WERI-Rb-1 (cell line): Measurements from ENCODE around the gene IRX6.

Experiments used
- DNase-seq: peaks from one replicate; pipeline ENCODE4 v3.0.0-alpha.2; 2020
- H3K27ac ChIP-seq: fragments of 250-450 bp; sonication (Bioruptor Pico); 2 replicates; pipeline ENCODE4 v1.5.1; 2020; ENCODE audit warnings: mild to moderate bottlenecking, moderate library complexity
- H3K27me3 ChIP-seq: fragments of 250-450 bp; sonication (Bioruptor Pico); 2 replicates; pipeline ENCODE4 v1.5.1; 2021; ENCODE audit warnings: mild to moderate bottlenecking, low read depth, moderate library complexity; ENCODE audit not compliant: insufficient read depth, severe bottlenecking
- H3K36me3 ChIP-seq: fragments of 250-450 bp; sonication (Bioruptor Pico); 2 replicates; pipeline ENCODE4 v1.5.1; 2020; ENCODE audit warnings: mild to moderate bottlenecking, moderate library complexity
- H3K4me3 ChIP-seq: 2 replicates; pipeline ENCODE4 v1.5.1; 2011; ENCODE audit warnings: low read depth, mild to moderate bottlenecking, control low read depth, low read length
- H3K9me3 ChIP-seq: fragments of 250-450 bp; sonication (Bioruptor Pico); 2 replicates; pipeline ENCODE4 v1.5.1; 2021; ENCODE audit warnings: mild to moderate bottlenecking, moderate library complexity; ENCODE audit not compliant: severe bottlenecking
- CTCF ChIP-seq: IDR thresholded peaks from 2 replicates; pipeline ENCODE4 v1.5.1; 2011; ENCODE audit warnings: low read depth, mild to moderate bottlenecking, control low read depth, inconsistent platforms, low read length

Gene IRX6

GRCh38 chr16:55370762-55371482 is 46.9 kb downstream of the IRX6 start:
- Histone ChIP-seq H3K27ac (no peak overlapping the region), H3K9me3 (no peaks in the 10 kb centered on the region), H3K36me3 (no peaks in the 10 kb centered on the region), H3K4me3 (peak overlapping the region; percentile 26), H3K27me3 (peaks cover 3% of the 10 kb centered on the region)
- peak; percentile 80 for DNase-seq
- TF ChIP-seq CTCF = peak; percentile 78

GRCh38 chr16:55372792-55373488 is 48.9 kb downstream of the IRX6 start:
- Histone ChIP-seq H3K36me3 (no peaks in the 10 kb centered on the region), H3K27ac (no peak overlapping the region), H3K4me3 (no peak overlapping the region), H3K27me3 (peaks cover 3% of the 10 kb centered on the region), H3K9me3 (no peaks in the 10 kb centered on the region)
- no peak for TF ChIP-seq CTCF
- DNase-seq = no peak

- Histone ChIP-seq H3K9me3 (no peaks in the 10 kb centered on the region), H3K27me3 (peaks cover 3% of the 10 kb centered on the region), H3K36me3 (no peaks in the 10 kb centered on the region), H3K4me3 (no peak overlapping the region), H3K27ac (no peak overlapping the region)
- no peak for TF ChIP-seq CTCF
- DNase-seq = no peak
Measured at GRCh38 chr16:55373489-55373832, 49.5 kb downstream of the IRX6 start.

GRCh38 chr16:55376045-55376444 is 52.0 kb downstream of the IRX6 start:
- Histone ChIP-seq H3K36me3 (no peaks in the 10 kb centered on the region), H3K9me3 (no peaks in the 10 kb centered on the region), H3K27ac (no peak overlapping the region), H3K4me3 (no peak overlapping the region), H3K27me3 (no peaks in the 10 kb centered on the region)
- no peak for DNase-seq
- no peak for TF ChIP-seq CTCF

GRCh38 chr16:55376567-55377167 is 52.7 kb downstream of the IRX6 start:
- Histone ChIP-seq H3K9me3 (no peaks in the 10 kb centered on the region), H3K27ac (no peak overlapping the region), H3K36me3 (no peaks in the 10 kb centered on the region), H3K27me3 (no peaks in the 10 kb centered on the region), H3K4me3 (no peak overlapping the region)
- no peak for TF ChIP-seq CTCF
- no peak for DNase-seq
